HepG2 (cell line): ENCODE measurements around the gene NUBP1. TPM values are rescaled to one million over a fixed set of nuclear protein-coding genes. Genes with fewer than 3 reads are reported as not detected.
A peak's percentile ranks its signal among the peaks of the same experiment; 100 is the strongest.

ENCODE experiments used
- ATAC-seq: fragments of 200-7000 bp; cut with Tn5 transposase; 3 replicates; pipeline ENCODE4 v1.9.1; 2020; ENCODE audit warnings: mild to moderate bottlenecking, moderate library complexity
- BruUV-seq: library from RNA; stranded (reverse); fragments of 400-500 nt; replicated peaks from 2 replicates; lab custom pipeline; 2021; lab: Mats Ljungman, UMichigan
- CTCF ChIA-PET: fragments of 300-600 bp; formaldehyde crosslinking; extraction: SDS; loops from one replicate; lab custom pipeline; 2021; ENCODE audit warnings: low total read pairs, inconsistent platforms, low intra/inter-chr PET ratio; lab: Yijun Ruan, JAX
- POLR2A ChIA-PET: fragments of 350-600 bp; sonication (Branson Sonifier 250); formaldehyde crosslinking; loops from one replicate; lab custom pipeline; 2020; ENCODE audit warnings: antibody characterized with exemption, inconsistent platforms; lab: Yijun Ruan, JAX
- DNase-seq: peaks from one replicate; pipeline ENCODE4 v3.0.0-alpha.2; 2015; ENCODE audit warnings: low spot score
- FAIRE-seq: peaks from 3 replicates; lab custom pipeline; 2011; peaks lifted over from hg19 to GRCh38; lab: Jason Lieb, UNC
- H2AFZ ChIP-seq: one replicate; pipeline ENCODE4 v1.6.1; 2011; ENCODE audit warnings: low read length, inconsistent platforms
- H3K27ac ChIP-seq: fragments of 300-600 bp; 3 replicates; pipeline ENCODE4 v1.8.0; 2011; ENCODE audit warnings: mixed run types, mild to moderate bottlenecking, mixed read lengths, low read length, inconsistent platforms; ENCODE audit not compliant: insufficient read depth; ENCODE audit errors: extremely low read length
- H3K27me3 ChIP-seq, 2 experiments: fragments of 200-600 bp in 1 of 2; 2 replicates in 1 of 2; 3 replicates in 1 of 2; pipeline versions ENCODE4 v1.6.0 to v1.8.0; 2011; ENCODE audit warnings: low read length in 2 of 2, mild to moderate bottlenecking in 2 of 2, moderate library complexity in 2 of 2, inconsistent platforms in 1 of 2; ENCODE audit not compliant: insufficient read depth in 2 of 2, control insufficient read depth in 1 of 2
- H3K36me3 ChIP-seq, 2 experiments: fragments of 200-600 bp in 1 of 2; replicated peaks in 1 of 2; 2 replicates in 1 of 2; 3 replicates in 1 of 2; pipeline versions ENCODE4 v1.5.1 to v1.8.0; 2011; ENCODE audit warnings: low read length in 2 of 2, inconsistent platforms in 1 of 2; ENCODE audit not compliant: insufficient read depth in 2 of 2, control insufficient read depth in 1 of 2
- H3K4me1 ChIP-seq: 2 replicates; pipeline ENCODE4 v1.5.1; 2012; ENCODE audit warnings: low read length, inconsistent platforms; ENCODE audit not compliant: insufficient read depth
- H3K4me2 ChIP-seq: 2 replicates; pipeline ENCODE4 v1.6.0; 2011; ENCODE audit warnings: low read depth, low read length, inconsistent platforms
- H3K4me3 ChIP-seq, 3 experiments: fragments of 200-600 bp in 1 of 3; sonication (generic), shearing (Covaris generic) in 1 of 3; replicated peaks in 1 of 3; 2 replicates each; pipeline ENCODE4 v1.5.1; 2011 to 2016; ENCODE audit warnings: low read length in 3 of 3, inconsistent platforms in 2 of 3, low read depth in 2 of 3, mild to moderate bottlenecking in 2 of 3, control low read depth in 1 of 3, mixed read lengths in 1 of 3; ENCODE audit not compliant: insufficient read depth in 1 of 3
- H3K79me2 ChIP-seq: one replicate; pipeline ENCODE4 v1.6.1; 2011; ENCODE audit warnings: low read length, inconsistent platforms; ENCODE audit not compliant: insufficient read depth
- H3K9ac ChIP-seq: 2 replicates; pipeline ENCODE4 v1.6.0; 2011; ENCODE audit warnings: mild to moderate bottlenecking, low read depth, low read length, inconsistent platforms; ENCODE audit not compliant: insufficient read depth
- H3K9me3 ChIP-seq: 2 replicates; pipeline ENCODE4 v1.5.1; 2012; ENCODE audit warnings: mild to moderate bottlenecking, low read length
- H4K20me1 ChIP-seq: 2 replicates; pipeline ENCODE4 v1.6.0; 2011; ENCODE audit warnings: inconsistent platforms, mild to moderate bottlenecking, low read length, moderate library complexity; ENCODE audit not compliant: insufficient read depth
- MAFF ChIP-seq: IDR thresholded peaks from 2 replicates; pipeline ENCODE4 v1.6.1; 2011; ENCODE audit warnings: low read depth, low read length, improper control_type of control experiment
- MAFK ChIP-seq, 2 experiments: IDR thresholded peaks in 1 of 2; conservative IDR thresholded peaks in 1 of 2; 2 replicates each; pipeline ENCODE4 v1.6.1; 2011; ENCODE audit warnings: improper control_type of control experiment in 2 of 2, low read length in 2 of 2
- MTA1 ChIP-seq: sonication (generic); formaldehyde crosslinking; IDR thresholded peaks from 2 replicates; pipeline ENCODE4 v1.4.0; 2020; ENCODE audit warnings: missing genetic modification reagents, mild to moderate bottlenecking, borderline replicate concordance
- RBFOX2 ChIP-seq: fragments of 200-400 bp; formaldehyde crosslinking; IDR thresholded peaks from 2 replicates; pipeline ENCODE4 v1.6.1; 2017; ENCODE audit warnings: low read depth, mild to moderate bottlenecking, low read length
- YEATS2 ChIP-seq: sonication (generic); formaldehyde crosslinking; IDR thresholded peaks from 2 replicates; pipeline ENCODE4 v1.4.0; 2020; ENCODE audit warnings: missing genetic modification reagents, borderline replicate concordance
- ZNF17 ChIP-seq: sonication (generic); formaldehyde crosslinking; IDR thresholded peaks from 2 replicates; pipeline ENCODE4 v1.5.0; 2020; ENCODE audit warnings: mild to moderate bottlenecking, missing genetic modification reagents
- ZNF3 ChIP-seq: IDR thresholded peaks from 2 replicates; pipeline ENCODE4 v1.7.0; 2017; ENCODE audit warnings: inconsistent platforms
- WGBS: methylation state at CpG from one replicate; pipeline ENCODE4 v1.1.6; 2017; ENCODE audit warnings: low lambda C conversion rate; 5-methylcytosine and 5-hydroxymethylcytosine counted together
- in situ Hi-C: cut with HindIII; loops from 2 replicates; pipeline ENCODE4 v1.10.0; 2017; ENCODE audit warnings: low pct_unique_long_range_greater_than_20kb; ENCODE audit not compliant: extremely low pct_ligation_motif_present
- intact Hi-C: fragments of 100-400 bp; cut with micrococcal nuclease; formaldehyde crosslinking; loops from one replicate; pipeline ENCODE4 v1.10.0; 2022; ENCODE audit not compliant: unreplicated experiment
- polyA plus RNA-seq, 8 experiments: library from polyadenylated mRNA; depleted of rRNA in 3 of 8; stranded (reverse) in 7 of 8; unstranded in 1 of 8; fragments of >200 nt; fragmentation: Illumina TruSeq in 4 of 8; extraction: Trizol in 4 of 8; gene quantifications; 2 replicates each; pipeline versions ENCODE4 v1.2.1 to v1.2.3, GENCODE V29; 2011 to 2016; ENCODE audit warnings: low read depth in 4 of 8, missing spikeins in 1 of 8, mixed read lengths in 1 of 8; ENCODE audit not compliant: insufficient read depth in 1 of 8
- total RNA-seq, 5 experiments: library from RNA; depleted of rRNA; stranded (reverse); fragments of >200 nt; fragmentation: Illumina TruSeq; extraction: Trizol; gene quantifications; 2 replicates each; pipeline ENCODE4 v1.2.3, GENCODE V29; 2016; ENCODE audit warnings: low read depth in 1 of 5

NUBP1 gene
- total and polyA plus RNA-seq, 2 of the 13 experiments (the other 11 are each of a cell fraction or from before 2014, with no cell fraction given), result 53.5 to 70.4 TPM

GRCh38 chr16:10761373-10761772, 17.7 kb downstream of the NUBP1 start:
- H3K79me2 ChIP-seq, result no peaks in the 10 kb centered on the region
- H3K36me3 ChIP-seq, result peaks cover 58 to 67% of the 10 kb centered on the region in 2 experiments
- no peak overlapping the region for H3K4me2 ChIP-seq
- 84% methylated on average over 8 of the region's 8 CpGs for WGBS
- H2AFZ ChIP-seq, result no peak overlapping the region
- H3K27me3 ChIP-seq, result no peaks in the 10 kb centered on the region
- DNase-seq (no peak), ATAC-seq (no peak), FAIRE-seq (no peak)
- no peak overlapping the region for H3K4me3 ChIP-seq
- BruUV-seq, result no TSS peak
- no peaks in the 10 kb centered on the region for H4K20me1 ChIP-seq
- H3K4me1 ChIP-seq, result no peaks in the 10 kb centered on the region
- TF ChIP-seq MAFK (conservative IDR thresholded peaks at IDR 0.05 in 1 of 2, IDR thresholded peaks at IDR 0.05 in 1 of 2; ENCODE audit: low read length in 2 of 2) (peak in 1 of 2 experiments; percentile 69; a peak in 2 of 4 replicates), MAFF (0 out of 2 replicates have a peak, but pooled peaks have one; percentile 6), ZNF3 (CRISPR knock-in tag) (no peak), ZNF17 (CRISPR knock-in tag) (no peak)
- in situ Hi-C loops, result no loop called here
- ChIA-PET CTCF (no interaction called here), POLR2A (no interaction called here)
- no peaks in the 10 kb centered on the region for H3K9me3 ChIP-seq
- no peak overlapping the region for H3K9ac ChIP-seq
- intact Hi-C loops, result no loop called here
- no peak overlapping the region for H3K27ac ChIP-seq

DNA sequence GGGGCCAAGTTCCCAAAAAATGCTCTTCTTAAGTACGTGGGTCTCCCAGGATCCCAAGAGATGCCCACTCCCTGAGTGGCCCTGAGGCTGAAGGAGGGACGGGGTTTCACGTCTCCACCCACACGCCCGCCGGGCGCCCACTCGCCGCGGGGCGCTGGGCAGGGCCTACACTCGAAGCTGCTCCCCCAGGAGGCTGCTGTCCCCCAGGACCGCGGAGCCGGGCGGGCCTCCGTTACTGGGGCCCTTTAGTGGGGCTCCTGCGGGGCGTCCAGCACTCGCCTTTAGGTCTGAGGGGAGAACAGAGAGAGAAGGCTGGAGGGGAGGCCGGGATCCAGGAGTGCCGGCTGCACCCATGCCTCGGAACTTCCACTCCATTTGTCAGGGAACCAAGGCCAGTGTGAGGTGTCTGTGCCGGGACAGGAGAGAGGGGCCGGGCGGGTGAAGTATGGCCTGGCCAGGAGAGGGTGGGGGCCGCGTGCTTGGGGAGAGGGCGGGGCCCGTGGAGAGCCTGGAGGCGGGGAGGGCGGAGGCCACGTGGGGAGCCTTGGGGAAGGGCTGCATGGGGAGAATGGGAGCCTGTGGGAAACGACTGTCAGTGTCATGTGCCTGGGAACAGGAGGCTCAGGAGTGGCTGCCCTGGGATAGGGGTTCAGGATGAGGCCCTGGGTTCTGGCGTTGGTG, 18.8 kb downstream of the NUBP1 start:
- DNase-seq, result no peak

More for the DNA sequence above, 18.8 kb downstream of the NUBP1 start:
- Histone ChIP-seq H3K4me1 (no peaks in the 10 kb centered on the region), H4K20me1 (no peaks in the 10 kb centered on the region), H2AFZ (no peak overlapping the region), H3K27ac (no peak overlapping the region), H3K27me3 (no peaks in the 10 kb centered on the region), H3K4me2 (no peak overlapping the region), H3K9me3 (no peaks in the 10 kb centered on the region), H3K9ac (no peak overlapping the region), H3K79me2 (no peaks in the 10 kb centered on the region), H3K36me3 (peaks cover 52 to 63% of the 10 kb centered on the region in 2 experiments), H3K4me3 (no peak overlapping the region)
- ATAC-seq, result peak; percentile 10; the same call in 1 of the 3 replicates
- no TSS peak for BruUV-seq
- WGBS, result 96% methylated on average over 30 of the region's 35 CpGs
- no peak for FAIRE-seq
- in situ Hi-C loops (no loop called here), intact Hi-C loops (no loop called here)
- POLR2A ChIA-PET, result no interaction called here
- CTCF ChIA-PET, result no interaction called here
- no peak for TF ChIP-seq YEATS2
- peak; percentile 48; the same call in 1 of the 2 replicates for TF ChIP-seq RBFOX2
- 0 out of 2 replicates have a peak, but pooled peaks have one; percentile 36 for TF ChIP-seq MTA1 (CRISPR knock-in tag)
